IMR-90 (cell line): ENCODE measurements around the gene CUX1. TPM values are rescaled to one million over a fixed set of nuclear protein-coding genes. Genes with fewer than 3 reads are reported as not detected.
A peak's percentile ranks its signal among the peaks of the same experiment; 100 is the strongest.

Experiments used
- ATAC-seq: fragments of 200-7000 bp; cut with Tn5 transposase; 2 replicates; pipeline ENCODE4 v1.9.1; 2020; ENCODE audit warnings: low read depth, mild to moderate bottlenecking, moderate library complexity
- BruUV-seq: library from RNA; stranded (reverse); fragments of 400-500 nt; replicated peaks from 2 replicates; lab custom pipeline; 2021; lab: Mats Ljungman, UMichigan
- CTCF ChIA-PET: fragments of 300-600 bp; formaldehyde crosslinking; extraction: SDS; loops from one replicate; lab custom pipeline; 2021; ENCODE audit warnings: antibody characterized with exemption; lab: Yijun Ruan, JAX
- POLR2A ChIA-PET: fragments of 300-600 bp; sonication (Branson Sonifier 250); formaldehyde crosslinking; loops from one replicate; lab custom pipeline; 2022; ENCODE audit warnings: antibody characterized with exemption; ENCODE audit not compliant: unreplicated experiment; lab: Charles Lee
- DNase-seq: peaks from one replicate; pipeline ENCODE4 v3.0.0; 2013
- H2AFZ ChIP-seq: replicated peaks from 2 replicates; pipeline ENCODE3; 2013; ENCODE audit warnings: low read length, mild to moderate bottlenecking; ENCODE audit not compliant: poor library complexity
- H2AK5ac ChIP-seq: 2 replicates; pipeline ENCODE4 v1.6.1; 2013; ENCODE audit warnings: low read depth, low read length, inconsistent platforms
- H2AK9ac ChIP-seq: replicated peaks from 2 replicates; pipeline ENCODE3; 2013; ENCODE audit warnings: mild to moderate bottlenecking, low read depth, low read length, moderate library complexity; ENCODE audit not compliant: poor library complexity
- H2BK120ac ChIP-seq: 2 replicates; pipeline ENCODE4 v1.6.1; 2013; ENCODE audit warnings: low read depth, low read length, inconsistent platforms
- H2BK15ac ChIP-seq: 3 replicates; pipeline ENCODE4 v1.6.1; 2013; ENCODE audit warnings: low read depth, low read length, inconsistent platforms
- H2BK20ac ChIP-seq: 2 replicates; pipeline ENCODE4 v1.6.1; 2013; ENCODE audit warnings: low read depth, mild to moderate bottlenecking, inconsistent platforms, low read length, moderate library complexity
- H2BK5ac ChIP-seq: 2 replicates; pipeline ENCODE4 v1.6.1; 2013; ENCODE audit warnings: mild to moderate bottlenecking, low read depth, low read length, inconsistent platforms; ENCODE audit not compliant: poor library complexity, severe bottlenecking
- H3K14ac ChIP-seq: replicated peaks from 2 replicates; pipeline ENCODE4 v1.6.1; 2013; ENCODE audit warnings: low read depth, low read length, inconsistent platforms
- H3K18ac ChIP-seq: 2 replicates; pipeline ENCODE4 v1.6.1; 2013; ENCODE audit warnings: low read depth, low read length, control low read depth
- H3K23ac ChIP-seq: 2 replicates; pipeline ENCODE4 v1.6.1; 2013; ENCODE audit warnings: low read depth, low read length, inconsistent platforms
- H3K27ac ChIP-seq: 2 replicates; pipeline ENCODE4 v1.5.1; 2013; ENCODE audit warnings: mild to moderate bottlenecking, control low read depth, low read length; ENCODE audit not compliant: insufficient read depth
- H3K27me3 ChIP-seq: 2 replicates; pipeline ENCODE4 v1.6.1; 2013; ENCODE audit warnings: low read length; ENCODE audit not compliant: control insufficient read depth, insufficient read depth
- H3K36me3 ChIP-seq: 2 replicates; pipeline ENCODE4 v1.6.1; 2013; ENCODE audit warnings: low read length, mixed read lengths; ENCODE audit not compliant: control insufficient read depth, insufficient read depth
- H3K4ac ChIP-seq: 2 replicates; pipeline ENCODE4 v1.6.1; 2013; ENCODE audit warnings: low read depth, low read length, inconsistent platforms
- H3K4me1 ChIP-seq: 2 replicates; pipeline ENCODE4 v1.6.1; 2013; ENCODE audit warnings: low read length, mixed read lengths; ENCODE audit not compliant: control insufficient read depth, insufficient read depth
- H3K4me2 ChIP-seq: 2 replicates; pipeline ENCODE4 v1.6.1; 2013; ENCODE audit warnings: low read depth, mild to moderate bottlenecking, control low read depth, low read length, moderate library complexity
- H3K4me3 ChIP-seq: 2 replicates; pipeline ENCODE4 v1.5.1; 2013; ENCODE audit warnings: low read depth, mild to moderate bottlenecking, control low read depth, low read length, moderate library complexity; ENCODE audit not compliant: insufficient read depth
- H3K56ac ChIP-seq: 2 replicates; pipeline ENCODE4 v1.6.1; 2013; ENCODE audit warnings: low read length, inconsistent platforms; ENCODE audit not compliant: insufficient read depth; ENCODE audit errors: extremely low read depth
- H3K79me1 ChIP-seq, 2 experiments: 2 replicates each; pipeline ENCODE4 v1.6.1; 2013; ENCODE audit warnings: low read length in 2 of 2, inconsistent platforms in 1 of 2, low read depth in 1 of 2
- H3K9ac ChIP-seq: 2 replicates; pipeline ENCODE4 v1.6.1; 2013; ENCODE audit warnings: low read depth, low read length, control low read depth
- H3K9me1 ChIP-seq: 2 replicates; pipeline ENCODE4 v1.6.1; 2013; ENCODE audit warnings: low read length, inconsistent platforms; ENCODE audit not compliant: insufficient read depth
- H3K9me3 ChIP-seq: 2 replicates; pipeline ENCODE4 v1.6.1; 2013; ENCODE audit warnings: low read length; ENCODE audit not compliant: control insufficient read depth, insufficient read depth
- H4K20me1 ChIP-seq: 2 replicates; pipeline ENCODE4 v1.6.1; 2013; ENCODE audit warnings: low read length, inconsistent platforms; ENCODE audit not compliant: insufficient read depth
- H4K5ac ChIP-seq: 2 replicates; pipeline ENCODE4 v1.6.1; 2013; ENCODE audit warnings: mild to moderate bottlenecking, low read depth, low read length, control low read depth
- H4K8ac ChIP-seq, 2 experiments: 2 replicates each; pipeline ENCODE4 v1.6.1; 2013; ENCODE audit warnings: low read depth in 2 of 2, low read length in 2 of 2, control low read depth in 1 of 2, inconsistent platforms in 1 of 2
- H4K91ac ChIP-seq: 2 replicates; pipeline ENCODE4 v1.6.1; 2013; ENCODE audit warnings: low read depth, low read length, inconsistent platforms; ENCODE audit not compliant: insufficient read depth
- BHLHE40 ChIP-seq: fragments of 150-350 bp; IDR thresholded peaks from 2 replicates; pipeline ENCODE4 v1.6.1; 2016; ENCODE audit warnings: mild to moderate bottlenecking, low read depth, low read length
- CEBPB ChIP-seq: IDR thresholded peaks from 2 replicates; pipeline ENCODE4 v1.6.1; 2012; ENCODE audit warnings: low read depth, low read length, improper control_type of control experiment
- CHD1 ChIP-seq: IDR thresholded peaks from 2 replicates; pipeline ENCODE4 v1.6.1; 2012; ENCODE audit warnings: low read depth, low read length, improper control_type of control experiment
- CTCF ChIP-seq: conservative IDR thresholded peaks from 2 replicates; pipeline ENCODE4 v1.5.1; 2012; ENCODE audit warnings: mild to moderate bottlenecking, low read depth, low read length, improper control_type of control experiment
- ELK1 ChIP-seq: fragments of 150-350 bp; IDR thresholded peaks from 2 replicates; pipeline ENCODE4 v1.6.1; 2016; ENCODE audit warnings: low read depth, mild to moderate bottlenecking, low read length, moderate library complexity, borderline replicate concordance
- FOS ChIP-seq: fragments of 150-350 bp; IDR thresholded peaks from 2 replicates; pipeline ENCODE4 v1.6.1; 2016; ENCODE audit warnings: low read depth, low read length
- MAFK ChIP-seq: IDR thresholded peaks from 2 replicates; pipeline ENCODE4 v1.6.1; 2012; ENCODE audit warnings: low read depth, low read length, improper control_type of control experiment
- MAZ ChIP-seq: IDR thresholded peaks from 2 replicates; pipeline ENCODE4 v1.6.1; 2012; ENCODE audit warnings: low read depth, mild to moderate bottlenecking, low read length, improper control_type of control experiment, moderate library complexity, borderline replicate concordance
- MXI1 ChIP-seq: IDR thresholded peaks from 2 replicates; pipeline ENCODE4 v1.6.1; 2012; ENCODE audit warnings: low read depth, mild to moderate bottlenecking, low read length, moderate library complexity, borderline replicate concordance
- NFE2L2 ChIP-seq: fragments of 150-350 bp; IDR thresholded peaks from 2 replicates; pipeline ENCODE4 v1.6.1; 2016; ENCODE audit warnings: low read depth, mild to moderate bottlenecking, low read length
- POLR2A ChIP-seq: IDR thresholded peaks from 2 replicates; pipeline ENCODE4 v1.6.1; 2012; ENCODE audit warnings: mild to moderate bottlenecking, low read depth, low read length
- RAD21 ChIP-seq: IDR thresholded peaks from 2 replicates; pipeline ENCODE4 v1.6.1; 2012; ENCODE audit warnings: low read length, improper control_type of control experiment
- RCOR1 ChIP-seq: IDR thresholded peaks from 2 replicates; pipeline ENCODE4 v1.6.1; 2012; ENCODE audit warnings: mild to moderate bottlenecking, low read length, improper control_type of control experiment; ENCODE audit not compliant: insufficient replicate concordance
- RFX5 ChIP-seq: IDR thresholded peaks from 2 replicates; pipeline ENCODE4 v1.8.0; 2012; ENCODE audit warnings: low read depth, mild to moderate bottlenecking, low read length, moderate library complexity
- SMC3 ChIP-seq: fragments of 150-350 bp; IDR thresholded peaks from 2 replicates; pipeline ENCODE4 v1.6.1; 2016; ENCODE audit warnings: low read depth, mild to moderate bottlenecking, antibody characterized with exemption, low read length, moderate library complexity
- USF2 ChIP-seq: fragments of 150-350 bp; IDR thresholded peaks from 2 replicates; pipeline ENCODE4 v1.6.1; 2017; ENCODE audit warnings: mild to moderate bottlenecking, antibody characterized with exemption, low read length, low read depth
- WGBS, 2 experiments: methylation state at CpG; one replicate each; pipeline versions ENCODE4 v1.1.5 to v1.1.7; 2013; ENCODE audit warnings: missing lambda C conversion rate in 2 of 2; ENCODE audit not compliant: insufficient read length in 1 of 2; ENCODE audit errors: extremely low coverage in 2 of 2; 5-methylcytosine and 5-hydroxymethylcytosine counted together
- dilution Hi-C: fragments of 300-500 bp; cut with HindIII; formaldehyde crosslinking; loops from one replicate; pipeline ENCODE4 v1.14.3; 2018; ENCODE audit warnings: low sequenced_read_pairs; ENCODE audit not compliant: unreplicated experiment
- in situ Hi-C: fragments of 300-500 bp; cut with MboI; formaldehyde crosslinking; loops from 3 replicates; pipeline ENCODE4 v1.14.3; 2019; ENCODE audit warnings: low sequenced_read_pairs, inconsistent platforms, mixed read lengths
- intact Hi-C: fragments of 100-400 bp; cut with micrococcal nuclease; formaldehyde crosslinking; loops from 2 replicates; pipeline ENCODE4 v1.10.0; 2022
- polyA plus RNA-seq, 3 experiments: library from polyadenylated mRNA; depleted of rRNA; stranded (reverse); fragments of >200 nt; gene quantifications; 2 replicates each; pipeline ENCODE4 v1.2.3, GENCODE V29; 2012; ENCODE audit warnings: low replicate concordance in 1 of 3
- total RNA-seq: library from RNA; depleted of rRNA; stranded (reverse); fragments of >200 nt; gene quantifications from 2 replicates; pipeline ENCODE4 v1.2.3, GENCODE V29; 2012

Gene CUX1
- total and polyA plus RNA-seq, 2 of the 4 experiments (the other 2 are of a cell fraction): 19.7 to 46.4 TPM

GRCh38 chr7:101905203-101905865 is 87.9 kb downstream of the CUX1 start:
- Histone ChIP-seq H4K5ac (no peak overlapping the region), H4K91ac (no peak overlapping the region), H3K23ac (no peak overlapping the region), H2BK20ac (no peak overlapping the region), H3K18ac (no peak overlapping the region), H3K9ac (no peak overlapping the region), H2AK5ac (no peak overlapping the region), H2BK120ac (no peak overlapping the region), H3K79me1 (peaks cover 52 to 87% of the 10 kb centered on the region in 2 experiments), H3K9me1 (peaks cover 14% of the 10 kb centered on the region), H2AK9ac (no peak overlapping the region), H3K56ac (no peak overlapping the region), H3K4me2 (no peak overlapping the region), H3K27ac (no peak overlapping the region), H3K27me3 (no peaks in the 10 kb centered on the region), H3K9me3 (no peaks in the 10 kb centered on the region), H4K20me1 (peaks cover 33% of the 10 kb centered on the region), H2BK15ac (no peak overlapping the region), H3K4me1 (peaks cover 15% of the 10 kb centered on the region), H4K8ac (no peak overlapping the region), H3K4me3 (no peak overlapping the region), H3K14ac (no peak overlapping the region), H3K36me3 (no peaks in the 10 kb centered on the region), H2AFZ (no peak overlapping the region), H2BK5ac (no peak overlapping the region), H3K4ac (no peak overlapping the region)
- TF ChIP-seq CHD1 (no peak), MXI1 (no peak), MAZ (no peak), RFX5 (no peak), MAFK (no peak), USF2 (no peak), CEBPB (no peak), POLR2A (no peak), CTCF (no peak), RAD21 (no peak), NFE2L2 (no peak), FOS (no peak), RCOR1 (no peak), ELK1 (no peak), SMC3 (no peak), BHLHE40 (no peak)
- dilution Hi-C loops: no loop called here
- DNase-seq (peak; percentile 29), ATAC-seq (no peak)
- no TSS peak for BruUV-seq
- in situ Hi-C loops: no loop called here
- ChIA-PET CTCF (no interaction called here), POLR2A (no interaction called here)
- intact Hi-C loops: no loop called here
- 91% methylated on average over 5 of the region's 17 CpGs; no CpG with 5 or more reads in 1 of the 2 experiments for WGBS, 2 experiments
